HG03442 (cell line): ENCODE data around the gene PNPLA6.
"Not testable (repeated sequence)": the region's sequence is repeated elsewhere in the genome, so short reads cannot be mapped to it uniquely, and the experiment has no call there.

Experiments
- ATAC-seq: cut with Tn5 transposase; IDR thresholded peaks from one replicate; pipeline ENCODE4 v1.9.1; 2021; ENCODE audit warnings: mild to moderate bottlenecking, moderate library complexity; ENCODE audit not compliant: unreplicated experiment

PNPLA6 gene

GRCh38 chr19:7529610-7530490, 5.7 kb upstream of the PNPLA6 start:
- no peak for ATAC-seq

GRCh38 chr19:7533281-7533885, 2.1 kb upstream of the PNPLA6 start:
- no peak for ATAC-seq

DNA sequence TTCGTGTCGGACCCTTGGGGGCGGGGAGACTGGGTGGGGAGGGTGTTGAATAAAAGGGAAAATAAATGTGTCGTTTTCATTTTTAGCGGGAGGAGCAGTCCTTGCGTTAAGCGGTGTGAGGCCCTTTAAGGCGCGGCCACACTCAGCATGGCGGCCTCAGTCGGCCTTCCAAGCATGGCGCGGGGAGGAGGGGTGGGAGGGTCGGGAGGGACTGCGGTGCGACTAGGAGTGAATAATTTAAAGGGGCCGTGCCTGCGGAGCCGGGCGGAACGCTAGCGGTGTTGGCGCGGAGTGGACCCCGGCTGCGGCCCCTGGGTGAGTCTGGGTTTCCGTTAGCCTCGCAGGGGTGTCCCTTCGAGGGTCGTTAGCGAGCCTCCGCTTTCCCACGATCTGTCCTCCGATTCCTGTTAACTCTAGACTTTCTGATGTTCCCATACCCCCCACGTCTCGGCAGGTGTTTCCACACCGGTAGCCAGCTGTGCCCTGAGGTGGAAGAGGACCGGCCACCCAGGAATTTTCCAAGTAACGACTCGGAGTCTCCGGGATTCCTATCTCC, 1.5 kb upstream of the PNPLA6 start:
- peak; percentile 35 for ATAC-seq

GRCh38 chr19:7534531-7535046, 928 bp upstream of the PNPLA6 start:
- ATAC-seq: no peak

DNA sequence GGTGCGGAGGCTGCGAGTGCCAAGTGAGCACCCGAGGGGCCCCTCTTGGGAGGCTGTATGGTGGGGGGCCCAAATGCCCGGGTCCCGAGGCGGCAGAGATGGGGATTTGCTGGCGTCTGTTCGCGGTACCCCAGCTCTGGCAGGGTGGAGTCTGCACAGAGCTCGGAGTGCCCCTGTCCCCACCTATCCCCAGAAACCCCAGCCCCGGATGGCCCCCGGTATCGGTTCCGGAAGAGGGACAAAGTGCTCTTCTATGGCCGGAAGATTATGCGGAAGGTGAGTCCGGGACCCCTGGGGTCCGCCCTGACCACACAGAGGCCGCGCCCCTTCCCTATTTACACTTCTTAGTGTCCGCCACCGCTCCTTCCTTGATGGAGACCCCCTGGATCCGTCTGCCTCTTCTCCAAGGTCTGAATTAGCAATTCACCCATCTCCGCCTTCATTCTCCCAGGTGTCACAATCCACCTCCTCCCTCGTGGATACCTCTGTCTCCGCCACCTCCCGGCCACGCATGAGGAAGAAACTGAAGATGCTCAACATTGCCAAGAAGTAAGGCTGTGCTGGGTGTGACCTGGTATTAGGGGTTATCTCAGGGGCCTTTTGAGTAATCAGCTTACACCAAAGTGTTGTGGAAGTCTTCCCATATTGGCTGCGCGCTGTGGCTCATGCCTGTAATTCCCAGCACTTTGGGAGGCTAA, 630 bp downstream of the PNPLA6 start:
- ATAC-seq: no peak

DNA sequence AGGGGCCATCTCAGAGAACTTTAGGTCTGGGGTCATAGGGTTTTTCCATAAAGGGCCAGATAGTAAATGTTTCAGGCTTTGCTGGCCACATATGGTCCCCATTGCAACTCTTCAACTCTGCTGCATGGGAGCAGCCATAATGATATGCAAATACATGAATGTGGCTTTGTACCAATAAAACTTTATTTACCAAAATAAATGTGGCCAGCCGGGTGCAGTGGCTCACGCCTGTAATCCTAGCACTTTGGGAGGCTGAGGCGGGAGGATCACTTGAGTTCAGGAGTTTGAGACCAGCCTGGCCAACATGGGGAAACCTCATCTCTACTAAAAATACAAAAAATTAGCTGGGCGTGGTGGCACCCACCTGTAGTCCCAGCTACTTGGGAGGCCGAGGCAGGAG, 3.5 kb downstream of the PNPLA6 start:
- ATAC-seq: not testable (repeated sequence)

DNA sequence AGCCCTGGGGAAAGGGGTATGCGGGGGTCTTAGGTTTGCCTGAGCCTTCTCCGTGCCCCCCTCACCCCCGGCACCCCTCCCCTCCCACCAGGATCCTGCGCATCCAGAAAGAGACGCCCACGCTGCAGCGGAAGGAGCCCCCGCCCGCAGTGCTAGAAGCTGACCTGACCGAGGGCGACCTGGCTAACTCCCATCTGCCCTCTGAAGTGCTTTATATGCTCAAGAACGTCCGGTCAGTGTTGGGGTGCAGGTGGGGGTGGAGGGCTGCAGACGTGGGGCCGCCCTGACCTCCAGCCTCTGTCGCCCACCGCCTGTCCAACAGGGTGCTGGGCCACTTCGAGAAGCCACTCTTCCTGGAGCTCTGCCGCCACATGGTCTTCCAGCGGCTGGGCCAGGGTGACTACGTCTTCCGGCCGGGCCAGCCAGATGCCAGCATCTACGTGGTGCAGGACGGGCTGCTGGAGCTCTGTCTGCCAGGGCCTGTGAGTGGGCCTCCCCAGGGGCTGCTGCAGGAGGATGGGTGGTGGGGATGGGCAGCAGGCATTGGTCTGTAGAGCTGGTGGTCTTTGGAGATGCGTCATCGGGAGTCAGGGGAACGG, 4.4 kb downstream of the PNPLA6 start:
- ATAC-seq: no peak

DNA sequence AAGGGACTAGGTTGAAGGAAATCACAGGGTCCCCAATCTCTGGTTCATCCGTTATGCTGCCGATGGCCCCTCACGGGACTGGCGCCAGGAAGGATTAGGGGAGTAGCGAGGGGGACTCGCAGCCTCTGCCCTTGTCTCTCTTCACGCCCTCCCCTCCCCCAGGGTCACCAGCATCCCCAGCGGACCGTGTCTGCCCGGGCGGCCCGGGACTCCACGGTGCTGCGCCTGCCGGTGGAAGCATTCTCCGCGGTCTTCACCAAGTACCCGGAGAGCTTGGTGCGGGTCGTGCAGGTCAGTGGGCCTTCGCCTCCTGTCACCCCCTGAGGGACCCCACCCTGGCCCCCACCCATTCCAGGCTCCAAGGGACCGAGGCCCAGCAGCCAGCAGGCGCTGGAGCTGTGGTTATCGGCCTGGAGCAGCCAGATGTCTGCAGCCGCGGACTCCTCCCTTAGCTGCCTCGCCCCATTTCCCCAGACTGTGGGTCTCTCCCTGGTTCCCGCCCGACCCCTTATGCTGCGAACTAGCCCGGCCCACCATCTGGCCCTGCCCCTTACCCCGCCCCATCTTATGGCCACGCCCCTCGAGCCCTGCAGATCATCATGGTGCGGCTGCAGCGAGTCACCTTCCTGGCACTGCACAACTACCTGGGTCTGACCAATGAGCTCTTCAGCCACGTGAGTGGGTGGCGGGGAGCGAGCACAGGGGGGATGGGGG, 5.4 kb downstream of the PNPLA6 start:
- no peak for ATAC-seq

DNA sequence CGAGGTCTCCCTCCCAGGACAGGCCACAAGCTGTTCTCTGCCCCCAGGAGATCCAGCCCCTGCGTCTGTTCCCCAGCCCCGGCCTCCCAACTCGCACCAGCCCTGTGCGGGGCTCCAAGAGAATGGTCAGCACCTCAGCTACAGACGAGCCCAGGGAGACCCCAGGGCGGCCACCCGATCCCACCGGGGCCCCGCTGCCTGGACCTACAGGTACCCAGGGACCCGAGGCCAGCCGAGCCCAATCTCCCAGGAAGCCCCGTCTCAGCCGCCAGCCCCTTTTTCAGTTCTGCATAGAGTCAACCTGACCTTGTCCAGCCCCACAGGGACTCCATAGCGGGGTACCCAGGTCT, 5.9 kb downstream of the PNPLA6 start:
- ATAC-seq: no peak

DNA sequence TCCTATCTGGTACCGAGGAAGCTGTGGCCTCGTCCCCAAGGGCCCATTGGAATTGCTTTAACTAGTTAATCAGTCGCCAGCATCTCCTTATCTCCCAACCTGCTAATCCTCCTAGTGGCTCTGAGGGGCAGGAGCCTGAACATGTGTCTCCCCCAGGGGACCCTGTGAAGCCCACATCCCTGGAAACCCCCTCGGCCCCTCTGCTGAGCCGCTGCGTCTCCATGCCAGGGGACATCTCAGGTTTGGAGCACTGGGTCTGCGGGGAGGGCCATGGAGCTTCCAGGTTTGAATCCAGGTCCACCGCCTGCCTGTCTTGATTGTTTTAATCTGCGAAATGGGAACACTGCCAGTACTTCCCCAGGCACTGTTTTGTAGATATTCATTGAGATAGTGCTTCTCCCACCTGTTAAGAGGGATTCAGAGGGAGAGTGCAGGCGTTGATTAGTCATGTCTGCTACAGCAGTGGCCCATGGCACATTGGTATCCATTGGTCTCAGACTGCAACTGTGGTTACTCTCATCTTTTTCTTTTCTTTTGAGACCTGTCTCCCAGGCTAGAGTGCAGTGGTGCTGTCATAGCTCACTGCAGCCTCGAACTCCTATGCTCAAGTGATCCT, 6.4 kb downstream of the PNPLA6 start:
- ATAC-seq: no peak

DNA sequence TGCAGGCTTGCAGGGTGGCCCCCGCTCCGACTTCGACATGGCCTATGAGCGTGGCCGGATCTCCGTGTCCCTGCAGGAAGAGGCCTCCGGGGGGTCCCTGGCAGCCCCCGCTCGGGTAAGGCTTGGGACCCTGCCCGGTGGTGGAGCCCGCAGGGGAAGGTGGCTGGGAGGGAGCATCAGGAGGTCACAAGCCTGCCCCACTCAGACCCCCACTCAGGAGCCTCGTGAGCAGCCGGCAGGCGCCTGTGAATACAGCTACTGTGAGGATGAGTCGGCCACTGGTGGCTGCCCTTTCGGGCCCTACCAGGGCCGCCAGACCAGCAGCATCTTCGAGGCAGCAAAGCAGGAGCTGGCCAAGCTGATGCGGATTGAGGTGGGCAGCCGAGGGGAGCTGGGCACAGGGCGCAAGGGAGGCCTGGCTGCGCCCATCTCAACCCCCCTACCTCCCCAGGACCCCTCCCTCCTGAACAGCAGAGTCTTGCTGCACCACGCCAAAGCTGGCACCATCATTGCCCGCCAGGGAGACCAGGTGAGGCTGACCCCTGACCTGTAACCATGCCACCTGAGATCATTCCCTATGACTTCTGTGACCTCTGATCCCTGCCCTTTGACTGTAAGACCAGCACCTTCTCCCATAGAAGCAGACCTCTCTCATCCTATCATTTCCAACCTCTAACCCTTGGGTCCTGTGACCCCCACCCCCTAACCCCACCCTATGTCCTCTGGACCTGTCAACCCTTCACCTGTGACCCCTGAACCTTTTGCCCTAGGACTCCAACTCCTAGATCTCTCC, 7.2 kb downstream of the PNPLA6 start:
- ATAC-seq: no peak

DNA sequence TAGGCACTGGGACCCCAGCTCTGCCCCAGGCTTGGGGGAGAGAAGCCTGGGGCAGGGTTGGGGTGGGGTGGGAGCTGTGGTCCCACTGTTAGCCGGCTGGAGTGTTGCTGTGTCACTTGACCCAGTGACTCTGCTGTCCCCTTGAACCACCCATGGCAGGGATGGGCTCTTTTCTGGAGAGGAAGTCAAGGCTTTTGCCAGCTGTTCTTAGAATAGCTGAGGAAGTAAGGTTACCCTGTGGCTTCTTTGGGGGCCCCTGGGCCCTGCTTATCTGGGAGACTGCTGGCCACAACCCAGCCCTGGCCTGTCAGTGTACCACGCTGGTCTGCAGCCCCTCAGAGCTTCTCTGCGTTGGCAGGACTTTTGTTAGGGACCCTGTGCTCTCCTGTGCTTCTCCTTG, 9.1 kb downstream of the PNPLA6 start:
- no peak for ATAC-seq

DNA sequence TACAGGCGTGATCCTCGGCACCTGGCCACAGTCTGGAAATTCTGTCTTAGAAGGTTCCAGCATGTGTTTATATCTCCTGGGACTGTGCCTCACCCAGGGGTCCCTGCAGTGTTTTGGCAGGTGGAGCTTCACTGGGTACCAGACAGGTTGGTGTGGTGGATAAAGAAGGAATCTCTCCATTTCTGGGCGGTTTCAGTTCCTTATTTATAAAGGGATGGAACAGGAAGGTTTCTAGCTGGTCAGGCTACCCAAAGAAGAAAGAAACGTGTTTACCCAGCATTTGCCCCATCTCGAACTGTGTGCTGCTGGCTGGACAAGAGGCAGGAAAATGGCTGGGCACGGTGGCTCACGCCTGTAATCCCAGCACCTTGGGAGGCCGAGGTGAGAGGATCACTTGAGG, 9.8 kb downstream of the PNPLA6 start:
- no peak for ATAC-seq

- no peak for ATAC-seq
Measured at GRCh38 chr19:7545904-7546303, 10.4 kb downstream of the PNPLA6 start.

GRCh38 chr19:7547159-7547558, 11.6 kb downstream of the PNPLA6 start:
- no peak for ATAC-seq

DNA sequence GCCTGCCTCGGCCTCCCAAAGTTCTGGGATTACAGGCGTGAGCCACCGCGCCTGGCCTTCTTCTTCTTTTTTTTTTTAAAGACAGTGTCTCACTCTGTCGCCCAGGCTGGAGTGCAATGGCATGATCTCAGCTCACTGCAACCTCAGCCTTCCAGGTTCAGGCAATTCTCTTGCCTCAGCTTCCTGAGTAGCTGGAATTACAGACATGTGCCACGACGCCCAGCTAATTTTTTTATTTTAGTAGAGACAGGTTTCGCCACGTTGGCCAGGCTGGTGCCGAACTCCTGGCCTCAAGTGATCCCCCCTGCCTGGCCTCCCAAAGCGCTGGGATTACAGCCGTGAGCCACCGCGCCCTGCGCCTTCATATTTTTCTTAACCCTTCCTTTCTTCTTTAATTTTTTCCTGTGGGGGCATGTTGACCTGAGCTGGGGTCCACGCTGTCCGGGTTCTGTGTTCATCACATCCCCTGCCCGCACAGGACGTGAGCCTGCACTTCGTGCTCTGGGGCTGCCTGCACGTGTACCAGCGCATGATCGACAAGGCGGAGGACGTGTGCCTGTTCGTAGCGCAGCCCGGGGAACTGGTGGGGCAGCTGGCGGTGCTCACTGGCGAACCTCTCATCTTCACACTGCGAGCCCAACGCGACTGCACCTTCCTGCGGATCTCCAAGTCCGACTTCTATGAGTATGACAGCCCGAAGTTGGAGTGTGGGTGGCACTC, 14.1 kb downstream of the PNPLA6 start:
- no peak for ATAC-seq

DNA sequence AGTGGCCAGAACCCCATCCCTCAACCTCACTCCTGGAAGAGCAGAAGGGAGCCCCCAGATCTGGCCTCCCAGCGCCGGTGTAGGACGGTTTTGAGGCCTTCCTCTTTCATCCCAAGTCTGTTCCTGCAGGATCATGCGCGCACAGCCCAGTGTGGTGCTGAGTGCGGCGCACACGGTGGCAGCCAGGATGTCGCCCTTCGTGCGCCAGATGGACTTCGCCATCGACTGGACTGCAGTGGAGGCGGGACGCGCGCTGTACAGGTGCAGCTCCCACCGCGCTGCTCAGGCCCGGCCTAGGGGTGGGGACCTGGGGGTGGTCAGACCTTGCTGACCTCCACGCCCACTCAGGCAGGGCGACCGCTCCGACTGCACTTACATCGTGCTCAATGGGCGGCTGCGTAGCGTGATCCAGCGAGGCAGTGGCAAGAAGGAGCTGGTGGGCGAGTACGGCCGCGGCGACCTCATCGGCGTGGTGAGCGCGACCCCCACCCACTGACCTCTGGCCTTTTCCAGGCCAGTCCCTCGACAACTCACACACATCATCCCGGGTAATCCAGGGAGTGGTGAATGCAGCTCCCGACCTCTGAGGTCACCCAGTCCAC, 14.8 kb downstream of the PNPLA6 start:
- no peak for ATAC-seq
